ENCODE data around the gene ADGB. TPM values are rescaled to one million over a fixed set of nuclear protein-coding genes. Genes with fewer than 3 reads are reported as not detected.

The ADGB gene
- total and polyA plus RNA-seq, 4 donors: 0.23 TPM; not detected in 3

DNA sequence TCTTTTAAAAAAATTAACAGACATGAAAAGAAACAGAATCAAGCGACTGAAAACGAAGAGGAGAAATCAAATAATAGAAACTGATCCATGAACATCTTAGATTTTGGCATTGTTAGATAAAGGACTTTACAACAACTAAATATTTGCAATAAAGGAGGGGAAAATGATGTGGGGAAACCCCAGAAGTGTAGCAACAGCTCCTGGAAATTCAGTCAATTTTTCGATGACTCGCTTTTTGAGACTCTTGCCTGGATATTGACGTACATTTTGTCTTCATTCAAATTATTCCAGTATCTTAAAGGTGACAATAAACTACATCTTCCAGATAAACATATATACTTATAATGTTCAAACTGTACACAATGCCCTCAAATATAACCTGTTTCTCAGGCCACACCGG lies 44.1 kb downstream of the ADGB start (continued):
- TF ChIP-seq, protein P1, sequence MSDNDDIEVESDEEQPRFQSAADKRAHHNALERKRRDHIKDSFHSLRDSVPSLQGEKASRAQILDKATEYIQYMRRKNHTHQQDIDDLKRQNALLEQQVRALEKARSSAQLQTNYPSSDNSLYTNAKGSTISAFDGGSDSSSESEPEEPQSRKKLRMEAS (IDR thresholded peaks at IDR 0.05): no peak
- TF ChIP-seq JUND (IDR thresholded peaks at IDR 0.05) (no peak), NR2F2 (IDR thresholded peaks at IDR 0.05) (no peak), HNF4A (conservative IDR thresholded peaks at IDR 0.05) (no peak)

DNA sequence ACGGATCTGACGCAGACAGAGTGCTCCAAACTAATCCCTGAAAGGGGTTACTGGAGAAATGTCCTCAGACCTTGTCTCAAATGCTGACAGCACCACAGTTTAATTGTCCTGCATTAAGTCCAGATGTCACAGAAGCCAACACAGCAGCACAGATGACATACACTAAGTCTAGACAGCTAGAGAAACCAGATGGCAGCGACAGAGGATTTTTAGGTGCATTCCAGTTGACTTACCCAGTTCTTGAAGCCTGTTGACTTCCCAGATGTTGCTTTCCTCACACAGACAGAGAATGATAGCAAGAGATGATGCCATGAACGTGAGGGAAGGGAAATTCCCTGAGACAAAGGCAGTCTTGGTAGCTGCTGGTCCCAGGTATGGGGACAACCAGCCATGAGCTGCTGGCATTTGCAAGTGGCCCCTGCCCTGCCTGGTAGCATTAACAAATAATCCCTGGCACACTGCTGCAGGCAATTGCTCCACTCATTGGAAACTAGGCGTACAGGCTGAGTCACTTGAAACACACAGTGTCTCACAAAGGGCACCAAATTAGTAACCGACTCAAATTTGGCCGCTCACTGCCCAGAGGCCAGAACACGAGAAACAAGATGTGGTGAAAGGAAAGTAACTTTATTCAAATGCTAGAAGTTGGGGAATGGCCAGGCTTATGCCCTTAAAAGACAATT lies 52.2 kb downstream of the ADGB start:
- no peak overlapping the region for H3K9ac ChIP-seq (ENCODE audit: low read depth in 1 of 2, low read length in 2 of 2)
- H3K27me3 ChIP-seq (ENCODE audit: control insufficient read depth in 4 of 4, insufficient read depth in 4 of 4, low read length in 3 of 4): no peaks in the 10 kb centered on the region
- 80% methylated on average over 8 of the region's 8 CpGs for WGBS
- H3K4me1 ChIP-seq (ENCODE audit: control insufficient read depth in 4 of 4, insufficient read depth in 4 of 4, low read length in 3 of 4): no peaks in the 10 kb centered on the region
- TF ChIP-seq YY1 (IDR thresholded peaks at IDR 0.05) (no peak), RAD21 (IDR thresholded peaks at IDR 0.05) (no peak), TAF1 (conservative IDR thresholded peaks at IDR 0.05) (no peak), HNF4G (IDR thresholded peaks at IDR 0.05) (no peak), GABPA (IDR thresholded peaks at IDR 0.05 in 1 of 2, conservative IDR thresholded peaks at IDR 0.05 in 1 of 2) (no peak), RXRA (IDR thresholded peaks at IDR 0.05) (no peak), FOXA2 (IDR thresholded peaks at IDR 0.05) (no peak), NR2F2 (IDR thresholded peaks at IDR 0.05) (no peak)
- TF ChIP-seq, protein P2, sequence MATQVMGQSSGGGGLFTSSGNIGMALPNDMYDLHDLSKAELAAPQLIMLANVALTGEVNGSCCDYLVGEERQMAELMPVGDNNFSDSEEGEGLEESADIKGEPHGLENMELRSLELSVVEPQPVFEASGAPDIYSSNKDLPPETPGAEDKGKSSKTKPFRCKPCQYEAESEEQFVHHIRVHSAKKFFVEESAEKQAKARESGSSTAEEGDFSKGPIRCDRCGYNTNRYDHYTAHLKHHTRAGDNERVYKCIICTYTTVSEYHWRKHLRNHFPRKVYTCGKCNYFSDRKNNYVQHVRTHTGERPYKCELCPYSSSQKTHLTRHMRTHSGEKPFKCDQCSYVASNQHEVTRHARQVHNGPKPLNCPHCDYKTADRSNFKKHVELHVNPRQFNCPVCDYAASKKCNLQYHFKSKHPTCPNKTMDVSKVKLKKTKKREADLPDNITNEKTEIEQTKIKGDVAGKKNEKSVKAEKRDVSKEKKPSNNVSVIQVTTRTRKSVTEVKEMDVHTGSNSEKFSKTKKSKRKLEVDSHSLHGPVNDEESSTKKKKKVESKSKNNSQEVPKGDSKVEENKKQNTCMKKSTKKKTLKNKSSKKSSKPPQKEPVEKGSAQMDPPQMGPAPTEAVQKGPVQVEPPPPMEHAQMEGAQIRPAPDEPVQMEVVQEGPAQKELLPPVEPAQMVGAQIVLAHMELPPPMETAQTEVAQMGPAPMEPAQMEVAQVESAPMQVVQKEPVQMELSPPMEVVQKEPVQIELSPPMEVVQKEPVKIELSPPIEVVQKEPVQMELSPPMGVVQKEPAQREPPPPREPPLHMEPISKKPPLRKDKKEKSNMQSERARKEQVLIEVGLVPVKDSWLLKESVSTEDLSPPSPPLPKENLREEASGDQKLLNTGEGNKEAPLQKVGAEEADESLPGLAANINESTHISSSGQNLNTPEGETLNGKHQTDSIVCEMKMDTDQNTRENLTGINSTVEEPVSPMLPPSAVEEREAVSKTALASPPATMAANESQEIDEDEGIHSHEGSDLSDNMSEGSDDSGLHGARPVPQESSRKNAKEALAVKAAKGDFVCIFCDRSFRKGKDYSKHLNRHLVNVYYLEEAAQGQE (IDR thresholded peaks at IDR 0.05): no peak
- TF ChIP-seq, protein P3, sequence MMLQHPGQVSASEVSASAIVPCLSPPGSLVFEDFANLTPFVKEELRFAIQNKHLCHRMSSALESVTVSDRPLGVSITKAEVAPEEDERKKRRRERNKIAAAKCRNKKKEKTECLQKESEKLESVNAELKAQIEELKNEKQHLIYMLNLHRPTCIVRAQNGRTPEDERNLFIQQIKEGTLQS (IDR thresholded peaks at IDR 0.05): no peak
- TF ChIP-seq, protein P1 (IDR thresholded peaks at IDR 0.05): no peak
- TF ChIP-seq, protein P4, sequence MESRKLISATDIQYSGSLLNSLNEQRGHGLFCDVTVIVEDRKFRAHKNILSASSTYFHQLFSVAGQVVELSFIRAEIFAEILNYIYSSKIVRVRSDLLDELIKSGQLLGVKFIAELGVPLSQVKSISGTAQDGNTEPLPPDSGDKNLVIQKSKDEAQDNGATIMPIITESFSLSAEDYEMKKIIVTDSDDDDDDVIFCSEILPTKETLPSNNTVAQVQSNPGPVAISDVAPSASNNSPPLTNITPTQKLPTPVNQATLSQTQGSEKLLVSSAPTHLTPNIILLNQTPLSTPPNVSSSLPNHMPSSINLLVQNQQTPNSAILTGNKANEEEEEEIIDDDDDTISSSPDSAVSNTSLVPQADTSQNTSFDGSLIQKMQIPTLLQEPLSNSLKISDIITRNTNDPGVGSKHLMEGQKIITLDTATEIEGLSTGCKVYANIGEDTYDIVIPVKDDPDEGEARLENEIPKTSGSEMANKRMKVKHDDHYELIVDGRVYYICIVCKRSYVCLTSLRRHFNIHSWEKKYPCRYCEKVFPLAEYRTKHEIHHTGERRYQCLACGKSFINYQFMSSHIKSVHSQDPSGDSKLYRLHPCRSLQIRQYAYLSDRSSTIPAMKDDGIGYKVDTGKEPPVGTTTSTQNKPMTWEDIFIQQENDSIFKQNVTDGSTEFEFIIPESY (IDR thresholded peaks at IDR 0.05): no peak
- no peak overlapping the region for H3K4me3 ChIP-seq (ENCODE audit: low read depth in 1 of 3, low read length in 3 of 3)
- no peaks in the 10 kb centered on the region for H3K36me3 ChIP-seq (ENCODE audit: control insufficient read depth in 4 of 4, insufficient read depth in 3 of 4, low read depth in 1 of 4, low read length in 3 of 4)
- DNase-seq (ENCODE audit: low spot score): no peak
- H3K27ac ChIP-seq (ENCODE audit: low read depth in 1 of 2, low read length in 2 of 2): no peak overlapping the region
- H3K9me3 ChIP-seq (ENCODE audit: control insufficient read depth in 4 of 4, low read length in 3 of 4): no peaks in the 10 kb centered on the region

DNA sequence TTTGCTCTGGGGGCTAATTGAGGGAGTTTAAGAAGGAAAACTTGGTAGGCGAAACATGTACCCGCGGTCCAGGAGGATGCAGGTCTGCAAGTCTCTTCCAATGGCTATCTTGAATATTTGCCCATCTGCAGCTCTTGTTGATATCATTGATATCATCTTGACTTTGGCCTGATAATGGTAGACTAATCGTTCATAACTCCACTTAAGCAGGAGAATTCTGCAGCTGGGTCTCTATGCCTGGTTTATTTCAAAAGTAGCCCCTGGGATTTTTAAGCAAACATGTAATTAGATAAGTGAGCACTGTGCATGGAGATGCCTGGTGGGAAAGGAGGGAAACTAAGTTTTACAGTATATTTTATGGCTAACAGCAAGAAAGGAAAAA lies 52.7 kb downstream of the ADGB start:
- no peak overlapping the region for H3K27ac ChIP-seq (ENCODE audit: low read depth in 1 of 2, low read length in 2 of 2)
- WGBS: 88% methylated on average over 4 of the region's 4 CpGs
- H3K27me3 ChIP-seq (ENCODE audit: control insufficient read depth in 4 of 4, insufficient read depth in 4 of 4, low read length in 3 of 4): no peaks in the 10 kb centered on the region
- no peak for DNase-seq (ENCODE audit: low spot score)
- no peaks in the 10 kb centered on the region for H3K4me1 ChIP-seq (ENCODE audit: control insufficient read depth in 4 of 4, insufficient read depth in 4 of 4, low read length in 3 of 4)
- no peak overlapping the region for H3K4me3 ChIP-seq (ENCODE audit: low read depth in 1 of 3, low read length in 3 of 3)
- TF ChIP-seq, protein P4 (IDR thresholded peaks at IDR 0.05): no peak
- TF ChIP-seq, protein P3 (IDR thresholded peaks at IDR 0.05): no peak
- TF ChIP-seq HNF4A (conservative IDR thresholded peaks at IDR 0.05) (no peak), RXRA (IDR thresholded peaks at IDR 0.05) (no peak), RAD21 (IDR thresholded peaks at IDR 0.05) (no peak), JUND (IDR thresholded peaks at IDR 0.05) (no peak), GABPA (IDR thresholded peaks at IDR 0.05 in 1 of 2, conservative IDR thresholded peaks at IDR 0.05 in 1 of 2) (no peak), FOXA2 (IDR thresholded peaks at IDR 0.05) (no peak), EGR1 (IDR thresholded peaks at IDR 0.05; ENCODE audit: low read depth in 2 of 2) (no peak), NR2F2 (IDR thresholded peaks at IDR 0.05) (no peak), HNF4G (IDR thresholded peaks at IDR 0.05) (no peak), SP1 (IDR thresholded peaks at IDR 0.05) (no peak), FOXA1 (IDR thresholded peaks at IDR 0.05) (no peak), YY1 (IDR thresholded peaks at IDR 0.05) (no peak)
- TF ChIP-seq, protein P1 (IDR thresholded peaks at IDR 0.05): no peak
- TF ChIP-seq, protein P5, sequence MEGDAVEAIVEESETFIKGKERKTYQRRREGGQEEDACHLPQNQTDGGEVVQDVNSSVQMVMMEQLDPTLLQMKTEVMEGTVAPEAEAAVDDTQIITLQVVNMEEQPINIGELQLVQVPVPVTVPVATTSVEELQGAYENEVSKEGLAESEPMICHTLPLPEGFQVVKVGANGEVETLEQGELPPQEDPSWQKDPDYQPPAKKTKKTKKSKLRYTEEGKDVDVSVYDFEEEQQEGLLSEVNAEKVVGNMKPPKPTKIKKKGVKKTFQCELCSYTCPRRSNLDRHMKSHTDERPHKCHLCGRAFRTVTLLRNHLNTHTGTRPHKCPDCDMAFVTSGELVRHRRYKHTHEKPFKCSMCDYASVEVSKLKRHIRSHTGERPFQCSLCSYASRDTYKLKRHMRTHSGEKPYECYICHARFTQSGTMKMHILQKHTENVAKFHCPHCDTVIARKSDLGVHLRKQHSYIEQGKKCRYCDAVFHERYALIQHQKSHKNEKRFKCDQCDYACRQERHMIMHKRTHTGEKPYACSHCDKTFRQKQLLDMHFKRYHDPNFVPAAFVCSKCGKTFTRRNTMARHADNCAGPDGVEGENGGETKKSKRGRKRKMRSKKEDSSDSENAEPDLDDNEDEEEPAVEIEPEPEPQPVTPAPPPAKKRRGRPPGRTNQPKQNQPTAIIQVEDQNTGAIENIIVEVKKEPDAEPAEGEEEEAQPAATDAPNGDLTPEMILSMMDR (IDR thresholded peaks at IDR 0.05; ENCODE audit: low read depth, low read length, missing input control): no peak
- no peak overlapping the region for H3K9ac ChIP-seq (ENCODE audit: low read depth in 1 of 2, low read length in 2 of 2)
- no peaks in the 10 kb centered on the region for H3K9me3 ChIP-seq (ENCODE audit: control insufficient read depth in 4 of 4, low read length in 3 of 4)
- H3K36me3 ChIP-seq (ENCODE audit: control insufficient read depth in 4 of 4, insufficient read depth in 3 of 4, low read depth in 1 of 4, low read length in 3 of 4): no peaks in the 10 kb centered on the region
